Adrenal gland (tissue), 12 donors: ENCODE data around the gene ATOX1. TPM values are rescaled to one million over a fixed set of nuclear protein-coding genes. Genes with fewer than 3 reads are reported as not detected.

ENCODE experiments used
- DNase-seq, 7 donors: peaks; one replicate each; pipeline ENCODE4 v3.0.0-alpha.2; 2019 to 2020
- H3K27ac ChIP-seq, 5 donors: fragments of 200-600 bp; sonication (generic) in 4 of 5; 1 replicate in 3 of 5; 2 replicates in 2 of 5; pipeline versions ENCODE4 v1.5.1 to v1.8.0; 2016 to 2020; ENCODE audit warnings: mild to moderate bottlenecking in 1 of 5
- H3K27me3 ChIP-seq: fragments of 200-600 bp; 2 replicates; pipeline ENCODE4 v1.8.0; 2021
- H3K36me3 ChIP-seq, 2 donors: fragments of 200-600 bp; replicated peaks in 1 of 2; 1 replicate in 1 of 2; 2 replicates in 1 of 2; pipeline versions ENCODE4 v1.5.1 to v1.8.0; 2018 to 2022
- H3K4me1 ChIP-seq, 2 donors: fragments of 200-600 bp; replicated peaks in 1 of 2; 1 replicate in 1 of 2; 2 replicates in 1 of 2; pipeline versions ENCODE4 v1.5.1 to v1.8.0; 2018 to 2021
- H3K4me3 ChIP-seq, 4 donors: fragments of 200-600 bp; sonication (generic) in 3 of 4; one replicate each; pipeline ENCODE4 v1.5.1; 2016 to 2018
- H3K9me3 ChIP-seq, 3 donors: fragments of 200-600 bp; sonication (generic) in 1 of 3; replicated peaks in 1 of 3; 1 replicate in 2 of 3; 2 replicates in 1 of 3; pipeline versions ENCODE4 v1.5.1 to v1.8.0; 2016 to 2021
- CTCF ChIP-seq, 6 experiments: fragments of 450-650 bp in 4 of 6; fragments of 200-600 bp in 2 of 6; sonication (generic) in 1 of 6; IDR thresholded peaks; 1 replicate in 5 of 6; 2 replicates in 1 of 6; pipeline versions ENCODE4 v1.5.1 to v1.8.0; 2016 to 2021; ENCODE audit warnings: antibody characterized with exemption in 6 of 6, mild to moderate bottlenecking in 2 of 6, moderate library complexity in 1 of 6
- POLR2A ChIP-seq, 2 donors: fragments of 450-650 bp; IDR thresholded peaks; one replicate each; pipeline ENCODE4 v1.6.1; 2017; ENCODE audit warnings: antibody characterized with exemption in 2 of 2, mild to moderate bottlenecking in 2 of 2, moderate library complexity in 1 of 2
- WGBS, 4 donors: extraction: QIAGEN DNeasy Blood & Tissue Kit in 2 of 4; methylation state at CpG; one replicate each; pipeline versions ENCODE4 v1.1.5 to v1.1.7; 2013 to 2017; 5-methylcytosine and 5-hydroxymethylcytosine counted together
- intact Hi-C, 2 donors: fragments of 100-400 bp; cut with DNase I; formaldehyde crosslinking; loops; one replicate each; pipeline versions ENCODE4 v1.14.1 to v1.15.0; 2022 to 2023
- polyA plus RNA-seq, 3 donors: library from polyadenylated mRNA; stranded (reverse); fragments of 200-250 nt in 2 of 3; fragments of 350-450 nt in 1 of 3; fragmentation: Illumina TruSeq in 1 of 3; extraction: RNeasy Lipid Tissue Mini Kit (QIAGEN cat#74804) in 1 of 3; gene quantifications; one replicate each; pipeline ENCODE4 v1.2.3, GENCODE V29; 2013 to 2014
- total RNA-seq, 9 donors: library from RNA; depleted of rRNA in 4 of 9; stranded (reverse); fragments of >200 nt in 4 of 9; fragments of 120-200 nt in 1 of 9; fragmentation: NEBNext Ultra II Directional in 1 of 9; extraction: Animal tissue kit (Norgen Biotek cat#: 25700) in 1 of 9; gene quantifications; one replicate each; pipeline versions ENCODE4 v1.1.0 to v1.2.4, GENCODE V29; 2013 to 2023
- donor health status: healthy with polysubstance abuse.
- donor health status: Bipolar disorder and iron deficiency.
- donor health status: DM: yes; HTN: yes; CAD: no.
- donor health status: DM: no; HTN: no; CAD: no.
- donor health status: DM: no; HTN: no; CAD: no.
- donor health status: DM: yes; HTN: yes; CAD: no.

ATOX1 gene
- total and polyA plus RNA-seq, 12 donors: 97.5 to 291 (median 133) TPM

DNA sequence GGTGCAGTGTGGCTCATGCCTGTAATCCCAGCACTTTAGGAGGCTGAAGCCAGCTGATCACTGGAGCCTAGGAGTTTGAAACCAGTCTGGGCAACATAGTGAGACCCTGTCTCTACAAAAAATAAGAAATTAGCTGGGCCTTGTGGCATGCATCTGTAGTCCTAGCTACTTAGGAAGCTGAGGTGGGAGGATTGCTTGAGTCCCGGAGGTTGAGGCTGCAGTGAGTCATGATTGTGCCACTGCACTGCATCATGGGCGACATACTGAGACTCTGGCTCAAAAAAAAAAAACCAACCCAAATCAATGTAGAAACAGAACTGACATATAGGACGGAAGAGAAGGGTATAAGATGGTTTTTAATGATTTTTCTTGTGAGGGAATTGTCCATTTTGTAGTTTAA is 41.0 kb upstream of the ATOX1 start:
- DNase-seq: peak in 1 of 7 donors; percentile 27
- no peak overlapping the region for H3K27ac ChIP-seq
- H3K4me1 ChIP-seq: no peaks in the 10 kb centered on the region
- H3K36me3 ChIP-seq: peaks cover 0 to 98% of the 10 kb centered on the region in 2 donors
- no peaks in the 10 kb centered on the region for H3K27me3 ChIP-seq
- intact Hi-C loops: no loop called here
- no peak overlapping the region for H3K4me3 ChIP-seq
- no peaks in the 10 kb centered on the region for H3K9me3 ChIP-seq
- TF ChIP-seq POLR2A (IDR thresholded peaks at IDR 0.05): no peak
- no peak for TF ChIP-seq CTCF (IDR thresholded peaks at IDR 0.05)
- 60 to 72% (median 68%) methylated on average over 3 of the region's 3 CpGs for WGBS, 4 donors

- DNase-seq: no peak
- TF ChIP-seq POLR2A (IDR thresholded peaks at IDR 0.05) (no peak), CTCF (IDR thresholded peaks at IDR 0.05) (no peak)
- H3K9me3 ChIP-seq: no peaks in the 10 kb centered on the region
- no peak overlapping the region for H3K27ac ChIP-seq
- H3K4me1 ChIP-seq: no peaks in the 10 kb centered on the region
- peaks cover 0 to 98% of the 10 kb centered on the region in 2 donors for H3K36me3 ChIP-seq
- H3K27me3 ChIP-seq: no peaks in the 10 kb centered on the region
- intact Hi-C loops: no loop called here
- no peak overlapping the region for H3K4me3 ChIP-seq
- 90 to 94% (median 91%) methylated on average over 3 of the region's 3 CpGs for WGBS, 4 donors
Observed at GRCh38 chr5:151798674-151799073, 40.2 kb upstream of the ATOX1 start.

DNA sequence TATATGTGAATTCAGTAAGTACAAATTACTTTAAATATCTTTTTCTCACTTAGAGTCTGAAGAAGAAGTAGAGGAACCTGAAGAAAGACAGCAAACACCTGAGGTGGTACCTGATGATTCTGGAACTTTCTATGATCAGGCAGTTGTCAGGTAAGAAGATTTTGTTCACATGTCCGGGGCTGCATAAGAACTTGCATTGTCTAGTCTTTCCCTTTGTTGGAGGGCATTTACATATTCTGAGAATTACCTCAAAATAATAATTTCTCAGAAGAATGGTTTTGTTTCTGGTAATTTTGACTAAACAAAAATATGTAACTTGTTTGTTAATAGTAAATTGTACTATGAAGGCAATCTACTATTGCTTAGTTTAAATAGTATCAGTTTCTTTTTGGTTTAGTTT is 37.0 kb upstream of the ATOX1 start:
- no peak overlapping the region for H3K4me3 ChIP-seq
- no peak for TF ChIP-seq POLR2A (IDR thresholded peaks at IDR 0.05)
- no peak for TF ChIP-seq CTCF (IDR thresholded peaks at IDR 0.05)
- intact Hi-C loops: no loop called here
- no peaks in the 10 kb centered on the region for H3K9me3 ChIP-seq
- H3K36me3 ChIP-seq: peaks cover 0 to 98% of the 10 kb centered on the region in 2 donors
- DNase-seq: no peak
- no peak overlapping the region for H3K27ac ChIP-seq
- H3K27me3 ChIP-seq: no peaks in the 10 kb centered on the region
- WGBS, 4 donors: 91 to 93% (median 93%) methylated on average over 1 of the region's 1 CpG
- H3K4me1 ChIP-seq: no peaks in the 10 kb centered on the region

GRCh38 chr5:151793358-151793757 is 34.9 kb upstream of the ATOX1 start:
- no peak for TF ChIP-seq POLR2A (IDR thresholded peaks at IDR 0.05)
- no peak for TF ChIP-seq CTCF (IDR thresholded peaks at IDR 0.05)
- no peaks in the 10 kb centered on the region for H3K4me1 ChIP-seq
- WGBS, 4 donors: 90 to 100% (median 97%) methylated on average over 3 of the region's 3 CpGs

More at GRCh38 chr5:151793358-151793757, 34.9 kb upstream of the ATOX1 start:
- Histone ChIP-seq H3K9me3 (no peaks in the 10 kb centered on the region), H3K36me3 (peaks cover 0 to 87% of the 10 kb centered on the region in 2 donors), H3K27ac (no peak overlapping the region), H3K27me3 (no peaks in the 10 kb centered on the region), H3K4me3 (no peak overlapping the region)
- DNase-seq: no peak
- intact Hi-C loops: no loop called here
